Measurements from ENCODE around the gene NANP. TPM values are rescaled to one million over a fixed set of nuclear protein-coding genes. Genes with fewer than 3 reads are reported as not detected.
"Not testable (repeated sequence)": the region's sequence is repeated elsewhere in the genome, so short reads cannot be mapped to it uniquely, and the experiment has no call there.

NANP gene
- total RNA-seq, 1 donor from 2014 or later = 3.6 TPM

DNA sequence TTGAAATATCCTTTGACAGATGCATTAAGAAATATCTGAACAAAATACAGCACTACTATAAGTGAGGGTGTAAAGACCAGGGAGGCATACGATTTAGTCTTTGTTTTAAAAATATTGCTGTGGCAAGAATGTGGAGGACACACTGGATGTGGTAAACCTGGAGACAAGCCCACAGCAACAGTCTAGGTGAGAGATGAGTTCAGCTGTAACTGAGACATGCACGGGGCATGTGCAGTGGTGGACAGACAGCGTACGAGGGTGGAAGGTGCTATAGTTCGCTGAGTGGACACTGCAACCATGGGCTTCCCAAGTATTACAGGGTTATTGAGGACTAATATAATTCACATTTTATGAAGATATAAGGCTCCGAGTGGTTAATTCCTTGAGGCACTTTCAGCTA is 1.8 kb downstream of the NANP start:
- DNase-seq = no peak
- no peak for ATAC-seq
- intact Hi-C loops (cut with micrococcal nuclease) = no loop called here

DNA sequence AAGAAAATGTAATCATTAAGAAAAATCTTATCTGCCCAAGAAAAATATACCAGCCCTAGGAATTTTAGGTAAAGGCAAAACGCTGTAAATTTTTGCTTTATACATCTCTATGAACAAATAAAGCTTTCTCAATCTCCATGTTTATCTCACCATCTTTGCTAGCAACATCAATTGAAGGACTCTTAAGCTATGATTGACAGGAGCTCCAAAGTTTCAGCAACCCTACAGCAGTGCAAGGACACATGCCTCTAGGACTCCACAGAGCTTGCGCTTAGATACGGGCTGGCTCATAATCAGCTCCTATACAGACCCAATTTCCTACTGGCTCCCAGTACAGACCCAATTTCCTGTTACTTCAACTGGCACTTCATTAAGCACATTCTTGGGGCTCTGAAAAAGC is 4.3 kb downstream of the NANP start:
- DNase-seq (no peak), ATAC-seq (no peak)
- intact Hi-C loops (cut with micrococcal nuclease) = no loop called here

DNA sequence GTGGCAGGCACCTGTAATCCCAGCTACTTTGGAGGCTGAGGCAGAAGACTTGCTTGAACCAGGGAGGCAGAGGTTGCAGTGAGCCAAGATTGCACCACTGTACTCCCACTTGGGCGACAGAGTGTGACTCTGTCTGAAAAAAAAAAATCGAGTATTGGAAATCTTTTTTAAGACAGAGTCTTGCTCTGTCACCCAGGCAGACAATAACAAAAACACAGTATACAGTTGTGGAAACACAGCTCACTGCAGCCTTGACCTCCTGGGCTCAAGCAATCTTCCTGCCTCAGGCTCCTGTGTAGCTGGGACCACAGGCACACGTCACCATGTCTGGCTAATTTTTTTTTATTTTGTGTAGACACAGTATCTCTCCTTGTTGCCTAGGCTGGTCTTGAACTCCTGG is 15.0 kb downstream of the NANP start:
- no peak for ATAC-seq
- DNase-seq = no peak
- intact Hi-C loops (cut with micrococcal nuclease) = no loop called here

DNA sequence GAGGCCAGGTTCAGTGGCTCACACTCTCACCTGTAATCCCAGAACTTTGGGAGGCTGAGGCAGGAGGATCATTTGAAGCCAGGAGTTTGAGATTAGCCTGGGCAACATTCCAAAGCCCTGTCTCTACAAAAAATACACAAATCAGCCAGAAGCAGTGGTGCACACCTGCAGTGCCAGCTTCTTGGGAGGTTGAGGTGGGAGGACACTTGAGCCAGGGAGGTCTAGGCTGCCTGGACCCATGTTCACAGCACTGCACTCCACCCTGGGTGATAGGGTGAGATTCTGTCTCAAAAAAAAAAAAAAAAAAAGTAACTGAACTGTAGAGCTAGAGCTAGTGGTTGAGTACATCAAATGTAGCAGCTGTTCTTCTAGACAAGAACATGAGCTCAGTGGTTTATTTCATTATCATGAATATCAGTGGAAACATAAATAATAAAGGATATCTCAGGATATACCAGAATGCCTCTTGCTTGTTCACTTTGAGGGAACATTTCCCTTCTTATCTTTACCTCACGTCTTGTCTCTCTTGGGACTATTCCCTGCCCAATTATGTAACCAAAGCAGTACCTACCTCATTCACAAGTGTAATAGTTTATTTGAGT is 17.6 kb downstream of the NANP start:
- no peak for ATAC-seq
- no peak for DNase-seq
- intact Hi-C loops (cut with micrococcal nuclease) = no loop called here

DNA sequence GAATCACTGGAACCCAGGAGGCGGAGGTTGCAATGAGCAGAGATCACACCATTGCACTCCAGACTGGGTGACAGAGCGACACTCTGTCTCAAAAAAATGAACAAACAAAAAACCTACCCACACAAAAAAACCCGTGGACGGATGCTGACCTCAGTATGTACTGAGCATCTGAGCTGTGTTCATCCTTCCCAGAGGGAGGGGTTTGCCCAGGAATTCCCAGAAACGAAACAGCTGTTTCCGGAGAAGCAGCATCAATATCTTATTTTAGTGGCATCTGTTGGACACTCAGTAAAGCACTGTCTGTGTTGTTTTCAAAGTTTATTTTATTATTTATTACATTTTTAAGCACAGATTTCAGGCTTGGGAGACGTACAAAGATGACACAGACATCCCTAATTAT is 18.7 kb downstream of the NANP start:
- no peak for DNase-seq
- intact Hi-C loops (cut with micrococcal nuclease) = no loop called here
- no peak for ATAC-seq

DNA sequence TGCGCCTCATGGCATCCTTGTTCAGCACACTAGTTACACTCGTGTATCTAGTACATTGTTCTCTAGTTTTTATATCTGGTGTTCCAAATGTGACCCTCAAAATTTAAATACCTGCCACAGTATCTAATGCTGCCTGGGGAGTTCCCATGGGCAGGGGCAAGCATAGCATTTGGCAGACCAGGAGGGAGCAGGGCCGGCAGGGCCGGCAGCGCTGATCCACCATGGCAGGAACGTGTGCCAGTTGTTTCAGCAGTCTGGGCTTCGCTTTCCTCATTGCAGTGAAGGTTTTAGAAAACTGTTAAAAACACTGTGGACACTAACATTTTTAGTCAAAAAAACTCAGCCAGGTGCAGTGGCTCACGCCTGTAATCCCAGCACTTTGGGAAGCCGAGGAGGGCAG is 19.2 kb downstream of the NANP start:
- DNase-seq = no peak
- intact Hi-C loops (cut with micrococcal nuclease) = no loop called here

DNA sequence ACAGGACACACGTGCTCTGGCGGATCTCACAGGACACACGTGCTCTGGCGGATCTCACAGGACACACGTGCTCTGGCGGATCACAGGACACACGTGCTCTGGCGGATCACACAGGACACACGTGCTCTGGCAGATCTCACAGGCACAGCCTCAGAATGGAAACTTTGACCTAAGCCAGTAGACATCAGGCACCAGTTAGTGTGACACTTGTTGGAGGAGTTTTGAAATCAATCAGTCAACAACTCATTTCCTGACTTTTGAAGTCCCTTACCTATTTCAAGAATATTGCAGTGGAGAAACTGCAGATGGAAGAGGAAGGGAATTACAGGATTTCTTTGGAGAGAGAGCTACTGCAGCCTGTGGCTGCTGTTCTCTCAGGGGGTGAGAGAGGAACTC is 20.9 kb downstream of the NANP start:
- ATAC-seq; intact Hi-C loops (cut with micrococcal nuclease); DNase-seq: not testable (repeated sequence)

More for the DNA sequence above, 19.2 kb downstream of the NANP start:
- ATAC-seq = no peak

DNA sequence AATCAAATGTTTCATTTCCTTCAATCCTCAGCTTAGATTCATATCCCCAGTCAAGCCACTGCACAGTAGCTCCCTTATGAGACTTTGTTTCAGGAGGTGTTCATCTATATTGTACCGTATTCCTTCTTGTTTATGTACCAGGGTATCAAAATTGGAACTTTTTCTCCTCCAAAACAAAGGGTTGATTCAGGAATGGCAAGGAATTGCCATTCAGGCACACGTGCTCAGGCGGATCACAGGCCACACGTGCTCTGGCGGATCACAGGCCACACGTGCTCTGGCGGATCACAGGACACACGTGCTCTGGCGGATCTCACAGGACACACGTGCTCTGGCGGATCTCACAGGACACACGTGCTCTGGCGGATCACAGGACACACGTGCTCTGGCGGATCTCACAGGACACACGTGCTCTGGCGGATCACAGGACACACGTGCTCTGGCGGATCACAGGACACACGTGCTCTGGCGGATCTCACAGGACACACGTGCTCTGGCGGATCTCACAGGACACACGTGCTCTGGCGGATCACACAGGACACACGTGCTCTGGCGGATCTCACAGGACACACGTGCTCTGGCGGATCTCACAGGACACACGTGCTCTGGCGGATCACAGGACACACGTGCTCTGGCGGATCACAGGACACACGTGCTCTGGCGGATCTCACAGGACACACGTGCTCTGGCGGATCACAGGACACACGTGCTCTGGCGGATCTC is 21.5 kb downstream of the NANP start:
- intact Hi-C loops (cut with micrococcal nuclease); ATAC-seq; DNase-seq: not testable (repeated sequence)

DNA sequence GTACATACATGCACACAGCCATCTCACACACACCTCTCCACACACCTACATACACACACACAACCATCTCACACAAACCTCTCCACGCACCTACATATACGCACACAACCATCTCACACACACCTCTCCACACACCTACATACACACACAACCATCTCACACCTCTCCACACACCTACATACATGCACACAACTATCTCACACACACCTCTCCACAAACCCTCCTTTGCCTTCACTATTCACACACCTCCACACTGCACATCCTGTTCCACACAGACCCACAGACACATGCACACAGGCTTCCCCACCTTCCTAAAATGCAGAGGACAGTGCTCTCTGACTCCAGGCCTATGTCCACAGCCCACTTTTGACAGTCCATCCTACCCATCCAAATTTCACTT is 22.2 kb downstream of the NANP start:
- intact Hi-C loops (cut with micrococcal nuclease) = no loop called here
- ATAC-seq (no peak), DNase-seq (no peak)

DNA sequence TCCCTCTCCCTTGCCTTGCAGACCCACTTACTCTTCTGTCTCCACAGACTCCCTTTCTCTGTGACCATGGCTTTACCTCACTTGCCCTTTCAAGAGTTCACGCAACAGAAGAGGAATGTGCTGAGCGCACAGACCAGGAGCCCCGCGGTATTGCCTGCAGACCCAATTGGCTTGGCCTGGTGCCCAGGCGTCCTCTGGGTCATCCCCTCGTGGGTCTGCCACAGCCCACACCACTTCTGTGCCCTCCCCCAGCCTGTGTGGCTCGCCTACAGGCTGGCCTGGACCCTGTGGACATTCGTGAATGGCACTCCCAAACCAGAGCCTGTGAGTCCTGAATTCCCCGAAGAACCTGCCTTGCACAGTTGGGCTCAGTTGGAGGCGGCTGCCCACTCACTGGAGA is 23.2 kb downstream of the NANP start:
- ATAC-seq (no peak), DNase-seq (no peak)
- intact Hi-C loops (cut with micrococcal nuclease) = no loop called here

DNA sequence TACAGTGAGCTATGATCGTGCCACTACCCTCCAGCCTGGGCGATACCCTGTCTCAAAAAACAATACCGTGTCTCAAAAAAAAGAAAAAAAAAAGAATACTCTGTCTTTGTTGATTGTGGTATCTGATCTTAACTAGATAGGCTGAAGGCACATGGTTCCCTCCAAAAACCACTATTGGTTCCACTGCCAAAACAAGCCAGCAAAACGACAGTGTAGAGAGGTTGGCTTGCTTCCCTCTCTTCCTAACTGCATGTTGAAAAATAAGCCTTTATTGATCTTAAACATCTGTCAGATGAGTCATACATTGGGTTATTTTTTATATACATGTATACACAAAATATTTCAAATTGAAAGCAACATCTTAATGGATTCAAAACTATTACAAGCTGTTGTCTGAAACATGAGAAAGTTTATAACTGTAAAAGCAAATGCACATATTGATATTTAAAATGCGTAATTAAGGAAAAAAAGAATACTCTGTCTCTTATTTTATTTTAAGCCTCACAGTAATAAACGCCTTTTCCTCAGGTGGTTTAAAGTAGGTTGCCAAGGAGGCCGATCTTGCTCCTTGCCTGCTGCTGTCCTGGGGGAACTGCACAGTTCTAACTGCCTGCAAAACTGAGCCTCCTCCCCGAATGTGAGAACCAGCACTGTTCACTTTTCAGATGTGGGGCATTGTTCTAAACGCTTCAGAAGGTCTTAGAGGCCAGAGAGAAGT is 31.5 kb downstream of the NANP start:
- ATAC-seq (no peak), DNase-seq (no peak)
- intact Hi-C loops (cut with micrococcal nuclease) = no loop called here

DNA sequence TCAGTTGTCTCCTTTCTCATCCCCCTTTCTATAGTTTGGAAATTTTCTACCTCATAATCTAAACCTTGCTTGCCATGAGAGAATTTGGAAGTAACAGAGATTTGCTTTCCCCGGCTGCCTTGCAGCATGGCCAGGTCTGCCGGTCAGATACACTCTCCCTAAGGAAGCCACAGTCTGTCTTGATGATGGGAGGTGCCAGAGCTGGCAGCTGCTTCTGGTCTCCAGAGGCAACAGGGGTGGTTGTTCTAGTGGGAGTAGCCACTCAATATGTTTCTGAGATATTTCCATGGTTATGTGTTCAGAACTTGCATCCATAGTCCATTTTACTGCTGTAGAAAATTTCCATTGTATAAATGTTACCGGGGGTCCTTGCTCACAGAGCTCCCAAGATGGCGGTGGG is 33.0 kb downstream of the NANP start:
- ATAC-seq; DNase-seq; intact Hi-C loops (cut with micrococcal nuclease): not testable (repeated sequence)

DNA sequence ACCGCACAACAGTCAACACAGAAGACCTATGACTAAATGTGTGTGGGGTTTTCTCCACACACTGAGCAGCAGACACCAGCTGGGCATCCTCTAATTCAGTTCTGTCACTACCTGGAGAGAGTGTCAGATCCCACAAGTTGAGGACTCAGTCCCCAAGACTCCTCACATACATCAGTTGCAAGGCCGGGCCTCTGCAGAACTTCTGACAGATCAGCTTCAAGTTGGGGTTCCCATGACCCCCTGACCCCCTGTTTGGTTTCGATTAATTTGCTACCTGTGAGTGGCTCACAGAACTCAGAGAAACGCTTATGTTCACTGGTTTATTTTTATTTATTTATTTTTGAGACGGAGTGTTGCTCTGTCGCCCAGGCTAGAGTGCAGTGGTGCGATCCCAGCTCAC is 35.3 kb downstream of the NANP start:
- DNase-seq = no peak
- no peak for ATAC-seq
- intact Hi-C loops (cut with micrococcal nuclease) = no loop called here

DNA sequence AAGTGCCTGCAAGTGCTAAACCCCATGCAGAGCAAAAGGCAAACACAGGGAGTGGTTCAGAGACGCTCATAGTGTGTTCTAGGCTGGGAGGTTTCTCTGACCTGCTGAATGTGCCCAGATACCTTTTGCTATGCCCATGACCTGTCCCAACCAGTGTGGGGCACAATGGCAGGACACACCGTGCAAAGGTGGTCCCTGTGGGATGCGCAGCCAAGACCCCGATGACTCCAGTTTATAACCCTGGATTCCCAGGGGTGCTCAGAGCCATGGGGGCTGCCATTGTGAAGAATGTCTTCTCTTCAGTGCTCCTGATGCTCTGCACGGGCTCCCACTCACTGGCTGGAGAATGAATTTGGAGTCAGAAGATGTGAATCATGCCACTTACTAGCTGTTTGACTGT is 36.3 kb downstream of the NANP start:
- intact Hi-C loops (cut with micrococcal nuclease) = no loop called here
- no peak for ATAC-seq
- DNase-seq = no peak

DNA sequence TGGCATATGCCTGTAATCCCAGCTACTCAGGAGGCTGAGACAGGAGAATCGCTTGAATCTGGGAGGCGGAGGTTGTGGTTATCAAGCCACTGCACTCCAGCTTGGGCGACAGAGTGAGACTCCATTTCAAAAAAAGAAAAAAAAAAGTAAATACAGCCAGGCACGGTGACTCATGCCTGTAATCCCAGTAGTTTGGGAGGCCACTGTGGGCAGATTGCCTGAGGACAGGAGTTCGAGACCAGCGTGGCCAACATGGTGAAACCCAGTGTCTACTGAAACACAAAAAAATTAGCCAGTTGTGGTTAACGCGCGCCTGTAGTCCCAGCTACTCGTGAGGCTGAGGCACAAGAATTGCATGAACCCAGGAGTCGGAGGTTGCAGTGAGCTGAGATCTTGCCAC is 36.9 kb downstream of the NANP start:
- intact Hi-C loops (cut with micrococcal nuclease) = no loop called here
- ATAC-seq = no peak
- no peak for DNase-seq

DNA sequence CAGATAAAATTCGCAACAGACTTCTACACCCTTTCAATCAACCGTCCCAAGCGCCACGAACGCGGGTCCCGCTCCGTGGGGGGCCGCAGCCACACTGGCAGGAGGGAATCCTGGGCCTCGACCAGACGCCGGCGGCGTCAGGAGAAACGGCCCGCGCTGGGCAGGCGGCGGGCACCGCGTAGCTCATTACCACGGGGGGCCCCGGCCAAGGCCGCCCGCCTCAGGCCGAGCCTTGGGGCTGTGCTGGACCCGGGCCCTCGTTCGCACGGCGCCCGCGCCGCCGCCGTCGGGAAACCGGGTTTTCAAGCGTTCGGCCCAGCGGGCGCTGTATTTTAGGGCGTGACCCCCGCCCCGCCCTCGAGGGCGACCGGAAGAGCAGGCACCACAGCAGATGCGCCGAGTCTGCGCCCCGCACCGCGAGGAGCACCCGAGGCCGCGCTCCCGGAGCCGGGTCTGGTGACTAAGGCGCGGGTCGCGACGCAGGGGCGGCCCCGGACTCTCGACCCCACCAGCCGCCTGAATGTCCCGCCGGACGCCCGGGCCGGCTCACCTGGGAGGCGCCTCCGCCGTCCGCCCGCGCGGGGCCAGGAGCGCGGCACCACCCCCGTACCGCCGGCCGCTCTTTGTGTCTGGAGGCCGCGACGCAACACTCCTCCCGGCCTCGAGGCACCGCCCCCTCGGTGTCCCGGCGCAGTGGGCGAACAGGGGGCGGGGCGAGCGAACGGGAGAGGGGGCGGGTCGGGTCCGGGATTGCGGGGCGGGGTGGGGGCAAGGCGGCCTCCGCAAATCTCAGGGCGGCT is 38.7 kb downstream of the NANP start, which contains the start of gene NINL:
TSS of gene NINL (minus strand) at position 627 of the 800 bp plus-strand sequence. CDS start 58,944 bp downstream, outside the sequence.
- DNase-seq (peak; percentile 78), ATAC-seq (peak; percentile 96)
- intact Hi-C loops (cut with micrococcal nuclease) = no loop called here

DNA sequence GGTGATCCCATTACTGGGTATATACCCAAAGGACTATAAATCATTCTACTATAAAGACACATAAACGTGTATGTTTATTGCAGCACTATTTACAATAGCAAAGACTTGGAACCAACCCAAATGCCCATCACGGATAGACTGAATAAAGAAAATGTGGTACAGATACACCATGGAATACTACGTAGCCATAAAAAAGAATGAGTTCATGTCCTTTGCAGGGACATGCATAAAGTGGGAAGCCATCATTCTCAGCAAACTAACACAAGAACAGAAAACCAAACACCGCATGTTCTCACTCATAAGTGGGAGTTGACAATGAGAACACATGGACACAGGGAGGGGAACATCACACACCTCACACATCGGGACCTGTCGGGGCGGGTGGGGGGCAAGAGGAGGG is 40.2 kb downstream of the NANP start:
- ATAC-seq; intact Hi-C loops (cut with micrococcal nuclease); DNase-seq: not testable (repeated sequence)

DNA sequence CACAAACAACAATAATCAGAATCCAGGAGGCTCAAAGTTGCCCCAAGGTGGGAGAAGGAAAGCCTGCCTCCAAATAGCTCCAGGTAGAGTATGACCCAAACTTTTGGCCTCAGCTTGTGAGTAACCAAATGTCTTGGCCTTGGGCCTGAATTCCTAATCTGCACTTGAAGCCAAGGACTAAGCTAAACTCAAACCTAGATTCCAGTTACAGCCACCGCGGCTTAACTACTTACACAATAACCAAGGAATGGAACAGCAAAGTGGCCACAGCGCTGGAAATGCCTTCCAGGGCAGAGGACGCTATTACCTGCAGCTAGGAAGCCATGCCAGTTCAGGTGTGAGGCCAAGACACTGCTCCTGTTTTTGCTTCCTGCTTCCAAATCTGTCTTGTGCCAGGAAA is 43.1 kb downstream of the NANP start:
- DNase-seq = no peak
- ATAC-seq = no peak
- intact Hi-C loops (cut with micrococcal nuclease) = no loop called here

DNA sequence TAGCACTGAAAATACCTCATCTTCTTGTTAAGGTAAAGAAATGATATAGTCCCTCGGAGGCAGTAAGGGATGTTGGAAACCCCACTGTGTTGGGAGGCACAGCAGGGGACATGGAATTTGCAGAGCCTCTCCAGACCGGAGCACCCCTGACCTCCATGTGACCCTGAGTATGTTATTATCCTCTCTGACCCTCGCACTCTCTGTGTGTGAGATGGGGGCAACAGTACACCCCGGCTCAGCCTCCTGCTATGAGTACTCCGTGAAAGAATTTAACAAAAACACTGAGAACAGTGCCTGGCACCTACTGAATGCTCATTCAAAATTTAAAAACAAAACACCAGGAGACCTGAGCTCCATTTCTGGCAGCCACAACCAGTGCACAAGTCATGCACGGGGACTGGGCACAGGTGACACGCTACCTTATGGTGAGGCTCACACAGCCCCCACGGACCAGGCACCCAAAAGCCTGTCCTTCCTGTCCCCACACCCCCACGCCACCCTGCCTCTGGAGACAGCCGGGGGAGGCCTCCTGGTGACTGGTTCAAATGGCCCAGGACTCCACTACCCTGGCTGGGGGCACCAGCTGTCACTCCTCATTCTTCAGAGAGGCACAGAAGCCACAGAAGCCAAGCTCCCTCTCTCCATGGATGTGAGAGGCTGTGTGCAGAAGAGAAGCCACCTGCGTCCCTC is 44.6 kb downstream of the NANP start:
- intact Hi-C loops (cut with micrococcal nuclease) = no loop called here
- no peak for ATAC-seq

More for the DNA sequence above, 44.6 kb downstream of the NANP start:
- DNase-seq = no peak
